Activated naive CD4-positive, alpha-beta T cell treated with anti-CD3 and anti-CD28 coated beads, Interleukin-2, amount 50 U/mL, for 24 hours (primary cell): ENCODE data around the gene ODC1.
A peak's percentile ranks its signal among the peaks of the same experiment; 100 is the strongest.
"Not testable (repeated sequence)": the region's sequence is repeated elsewhere in the genome, so short reads cannot be mapped to it uniquely, and the experiment has no call there.

Experiments
- H3K27ac Mint-ChIP-seq: one replicate; pipeline ENCODE4 v1.8.0; 2021; ENCODE audit warnings: mild to moderate bottlenecking, mixed read lengths
- H3K27me3 Mint-ChIP-seq: one replicate; pipeline ENCODE4 v1.8.0; 2021; ENCODE audit warnings: mixed read lengths
- H3K36me3 Mint-ChIP-seq: one replicate; pipeline ENCODE4 v1.8.0; 2021; ENCODE audit warnings: mixed read lengths
- H3K4me1 Mint-ChIP-seq: one replicate; pipeline ENCODE4 v1.8.0; 2021; ENCODE audit warnings: mixed read lengths
- H3K4me3 Mint-ChIP-seq: one replicate; pipeline ENCODE4 v1.8.0; 2021; ENCODE audit warnings: mild to moderate bottlenecking, mixed read lengths
- H3K9me3 Mint-ChIP-seq: one replicate; pipeline ENCODE4 v1.8.0; 2021; ENCODE audit warnings: mixed read lengths

The ODC1 gene

DNA sequence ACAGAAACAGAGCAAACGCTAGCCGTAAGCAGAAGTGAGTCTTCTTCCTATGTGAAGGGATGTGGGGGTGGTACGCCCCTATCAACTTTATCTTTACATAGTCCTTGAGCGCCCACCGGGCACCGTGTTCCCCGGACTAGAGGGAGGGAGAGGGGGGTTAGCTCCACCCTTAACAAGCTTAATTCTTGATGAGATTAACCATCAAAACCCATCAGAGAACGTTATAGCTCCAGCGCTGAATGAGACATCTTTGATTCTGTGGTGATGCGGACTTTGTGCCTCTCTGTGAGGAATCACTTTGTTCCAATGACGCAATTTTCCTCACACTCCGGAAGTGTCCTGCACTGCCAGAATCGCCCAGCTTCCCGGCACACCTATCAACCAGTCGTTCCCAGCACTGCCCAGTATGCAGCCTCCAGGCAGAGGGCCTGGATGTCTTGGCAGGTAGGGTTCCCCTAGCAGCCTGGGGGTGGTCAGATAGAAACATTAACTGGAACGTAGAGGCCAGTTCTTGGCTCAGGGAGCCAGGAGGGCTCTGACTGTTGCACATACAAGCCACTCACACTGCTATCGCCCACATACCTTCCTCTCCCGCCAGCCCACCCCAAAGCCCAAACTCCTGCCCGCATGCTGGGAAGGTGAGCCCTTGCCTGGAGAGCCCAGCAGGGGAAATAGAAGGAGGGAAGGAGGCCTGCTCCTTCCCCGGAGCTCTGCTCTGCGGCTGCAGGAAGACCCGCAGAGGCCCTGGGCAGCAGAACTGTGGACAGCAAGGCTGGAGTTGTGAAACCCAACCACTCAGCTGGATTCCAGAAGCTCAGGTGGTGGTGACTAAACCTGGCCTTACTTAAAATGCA lies 1.9 kb upstream of the ODC1 start:
- H3K27me3 Mint-ChIP-seq, result no peaks in the 10 kb centered on the region
- H3K27ac Mint-ChIP-seq, result peak overlapping the region; percentile 55
- H3K9me3 Mint-ChIP-seq, result no peaks in the 10 kb centered on the region
- H3K36me3 Mint-ChIP-seq, result peaks cover 5% of the 10 kb centered on the region
- peaks cover 23% of the 10 kb centered on the region for H3K4me1 Mint-ChIP-seq
- H3K4me3 Mint-ChIP-seq, result peak overlapping the region; percentile 90

DNA sequence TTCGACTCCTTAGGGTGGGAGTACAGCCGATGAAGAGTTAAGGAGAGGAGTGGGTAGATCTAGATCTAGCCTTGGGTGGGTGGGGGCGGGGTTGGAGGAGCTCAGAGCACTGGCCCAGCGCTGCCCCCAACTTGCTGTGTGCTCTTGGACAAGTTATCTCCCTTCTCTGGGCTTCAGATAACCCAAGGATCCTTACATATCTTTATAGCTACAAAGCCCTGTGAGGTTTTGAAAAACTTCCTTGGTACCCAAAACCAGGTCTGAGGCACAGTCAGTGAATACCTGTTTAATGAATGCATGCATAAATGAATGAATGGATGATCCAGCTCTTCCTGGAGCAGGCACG lies 1.3 kb upstream of the ODC1 start:
- peak overlapping the region; percentile 85 for H3K27ac Mint-ChIP-seq
- H3K4me3 Mint-ChIP-seq, result peak overlapping the region; percentile 90
- no peaks in the 10 kb centered on the region for H3K27me3 Mint-ChIP-seq
- no peaks in the 10 kb centered on the region for H3K9me3 Mint-ChIP-seq
- H3K36me3 Mint-ChIP-seq, result peaks cover 9% of the 10 kb centered on the region
- H3K4me1 Mint-ChIP-seq, result peaks cover 29% of the 10 kb centered on the region

DNA sequence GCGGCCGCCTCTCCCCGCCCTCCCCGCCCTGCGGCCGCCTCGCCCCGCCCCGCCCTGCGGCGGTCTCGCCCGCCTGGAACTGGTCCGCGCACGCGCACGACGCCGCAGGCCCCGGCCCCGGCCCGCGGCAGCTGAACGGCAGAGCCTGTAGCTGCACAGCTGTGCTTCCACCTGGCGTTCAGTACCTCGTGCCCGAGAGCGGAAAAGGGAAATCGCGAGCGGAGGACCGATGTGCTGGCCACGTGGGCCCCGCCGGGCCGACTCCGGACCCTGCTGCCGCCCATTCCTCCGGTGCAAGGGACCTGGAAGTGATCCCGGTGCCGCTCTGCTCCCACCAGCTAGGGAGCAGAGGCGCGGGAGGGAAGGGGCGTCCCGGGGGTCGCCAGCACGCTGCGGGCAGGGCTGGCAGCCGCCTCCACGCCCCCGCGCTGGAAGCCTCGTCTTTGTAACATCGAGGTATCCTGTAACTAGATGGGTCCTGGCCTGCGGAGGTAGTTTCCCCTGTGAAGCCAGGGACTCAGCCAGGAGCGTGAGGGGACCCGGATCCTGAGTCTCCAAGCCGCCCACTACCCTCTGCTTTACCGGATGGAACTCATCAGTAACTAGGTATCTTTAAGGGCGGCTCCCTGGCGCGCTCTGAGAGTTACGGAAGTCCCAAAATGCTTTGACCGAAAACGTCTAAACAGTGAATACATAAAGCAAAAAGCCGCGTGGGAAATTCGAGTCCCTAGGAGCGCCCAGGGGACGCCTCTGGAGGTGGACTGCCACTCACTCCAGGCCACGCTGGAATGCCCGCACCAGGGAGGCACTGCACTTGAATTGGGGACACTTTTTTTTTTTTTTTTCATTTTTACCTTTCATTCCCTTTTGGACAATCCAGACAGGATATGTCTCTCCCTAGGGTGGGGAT lies 704 bp upstream of the ODC1 start:
- Mint-ChIP-seq H3K4me1 (peaks cover 35% of the 10 kb centered on the region), H3K9me3 (no peaks in the 10 kb centered on the region), H3K4me3 (peak overlapping the region; percentile 90), H3K27ac (peak overlapping the region; percentile 85), H3K27me3 (no peaks in the 10 kb centered on the region), H3K36me3 (peaks cover 14% of the 10 kb centered on the region)

DNA sequence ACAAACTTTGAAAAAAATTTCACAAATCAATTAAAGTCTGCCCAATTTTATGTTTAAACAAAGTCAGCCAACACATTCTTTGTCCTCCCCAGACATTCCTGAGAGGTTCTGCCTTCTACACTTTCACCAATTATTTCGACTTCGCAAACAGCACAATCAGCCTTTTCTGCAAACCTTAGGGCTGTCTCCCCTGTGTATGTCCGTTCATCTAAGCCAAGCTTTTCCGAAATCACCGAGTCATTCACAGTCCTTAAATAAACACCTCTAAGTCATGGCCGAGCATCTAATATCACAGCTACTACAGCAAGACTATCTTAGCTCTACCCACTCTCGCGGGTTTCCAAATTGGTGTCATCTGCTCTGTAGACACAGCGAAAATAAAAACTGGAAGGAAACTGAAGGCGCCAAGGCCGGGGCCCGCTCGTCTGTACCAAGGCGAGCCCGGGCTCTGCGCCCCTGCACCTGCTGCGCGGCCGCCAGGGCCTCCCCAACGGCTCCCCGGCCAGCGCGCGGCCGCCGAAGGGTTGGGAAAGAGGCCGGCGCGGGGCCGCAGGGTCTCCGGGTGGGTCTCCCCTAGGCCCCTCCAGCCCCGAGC lies 730 bp downstream of the ODC1 start:
- H3K27me3 Mint-ChIP-seq, result no peaks in the 10 kb centered on the region
- peaks cover 22% of the 10 kb centered on the region for H3K36me3 Mint-ChIP-seq
- H3K4me3 Mint-ChIP-seq, result peak overlapping the region; percentile 100
- peaks cover 46% of the 10 kb centered on the region for H3K4me1 Mint-ChIP-seq
- no peaks in the 10 kb centered on the region for H3K9me3 Mint-ChIP-seq
- peak overlapping the region; percentile 99 for H3K27ac Mint-ChIP-seq

DNA sequence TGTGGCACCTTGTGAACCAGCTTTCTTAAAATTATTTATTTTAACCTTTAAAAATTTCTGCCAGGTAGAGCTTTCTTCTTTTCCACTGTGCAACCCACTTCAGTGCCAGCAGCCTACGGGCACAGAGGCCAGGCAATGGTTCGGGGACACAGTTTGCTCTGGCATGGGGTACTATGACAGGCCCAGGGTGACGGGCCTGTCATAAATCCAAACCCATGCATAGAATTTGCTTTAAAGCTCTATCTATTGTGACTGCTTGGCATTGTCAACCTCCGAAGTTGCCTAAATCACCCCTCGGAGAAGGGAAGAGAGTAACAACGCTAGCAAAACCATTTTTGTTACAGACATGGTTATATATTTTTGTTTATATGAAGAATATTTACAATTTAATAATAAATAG lies 1.5 kb downstream of the ODC1 start:
- peak overlapping the region; percentile 100 for H3K4me3 Mint-ChIP-seq
- peaks cover 29% of the 10 kb centered on the region for H3K36me3 Mint-ChIP-seq
- peak overlapping the region; percentile 35 for H3K27ac Mint-ChIP-seq
- peaks cover 53% of the 10 kb centered on the region for H3K4me1 Mint-ChIP-seq
- H3K27me3 Mint-ChIP-seq, result no peaks in the 10 kb centered on the region
- no peaks in the 10 kb centered on the region for H3K9me3 Mint-ChIP-seq

DNA sequence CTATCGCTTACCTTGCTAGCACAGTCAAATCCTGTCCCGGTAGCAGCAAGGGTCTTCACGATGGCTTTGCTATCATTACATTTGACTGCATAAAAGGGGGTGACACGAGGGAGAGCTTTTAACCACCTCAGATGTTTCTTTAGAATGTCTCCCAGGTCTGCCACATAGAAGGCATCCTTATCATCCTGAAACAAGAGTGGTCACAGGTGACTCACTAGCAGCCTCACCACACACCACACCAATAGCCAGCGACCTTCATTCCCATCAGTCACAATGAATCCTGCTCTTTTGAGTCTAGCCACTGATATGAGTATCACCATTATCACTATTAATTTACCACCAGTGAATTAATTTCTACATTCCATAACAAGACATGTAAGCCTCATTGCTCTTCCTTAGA lies 3.7 kb downstream of the ODC1 start:
- no peaks in the 10 kb centered on the region for H3K9me3 Mint-ChIP-seq

DNA sequence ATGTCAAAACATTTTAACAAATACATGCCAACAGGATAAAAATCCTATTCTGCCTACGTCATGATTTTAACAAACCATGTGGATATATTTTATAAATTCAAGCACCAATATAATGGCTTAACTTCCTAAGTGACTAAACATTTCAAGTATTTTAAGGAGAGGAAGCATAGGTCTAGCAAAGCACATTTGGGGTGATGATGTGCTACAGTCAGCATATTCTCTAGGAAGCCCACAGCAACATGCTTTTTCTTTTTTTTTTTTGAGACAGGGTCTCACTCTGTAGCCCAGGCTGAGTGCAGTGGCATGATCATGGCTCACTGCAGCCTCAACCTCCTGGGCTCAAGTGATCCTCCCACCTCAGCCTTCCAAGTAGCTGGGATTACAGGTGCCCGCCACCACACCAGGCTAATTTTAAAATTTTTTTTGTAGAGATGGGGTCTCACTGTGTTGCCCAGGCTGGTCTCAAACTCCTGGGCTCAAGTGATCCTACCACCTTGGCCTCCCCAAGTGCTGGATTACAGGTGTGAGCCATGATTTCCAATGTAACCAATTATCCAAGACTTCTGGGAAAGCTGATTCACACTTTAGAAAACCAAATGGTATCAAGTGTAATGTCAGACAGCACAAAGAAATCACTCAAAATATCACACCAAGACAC lies 5.5 kb downstream of the ODC1 start:
- H3K4me3 Mint-ChIP-seq, result peak overlapping the region; percentile 72
- peaks cover 41% of the 10 kb centered on the region for H3K4me1 Mint-ChIP-seq
- H3K27ac Mint-ChIP-seq, result peak overlapping the region; percentile 95
- not testable (repeated sequence) for H3K27me3 Mint-ChIP-seq, H3K9me3 Mint-ChIP-seq
- peaks cover 32% of the 10 kb centered on the region for H3K36me3 Mint-ChIP-seq

More for the DNA sequence above, 3.7 kb downstream of the ODC1 start:
- Mint-ChIP-seq H3K27ac (peak overlapping the region; percentile 65), H3K4me1 (peaks cover 45% of the 10 kb centered on the region), H3K36me3 (peaks cover 32% of the 10 kb centered on the region), H3K27me3 (no peaks in the 10 kb centered on the region), H3K4me3 (peak overlapping the region; percentile 100)

DNA sequence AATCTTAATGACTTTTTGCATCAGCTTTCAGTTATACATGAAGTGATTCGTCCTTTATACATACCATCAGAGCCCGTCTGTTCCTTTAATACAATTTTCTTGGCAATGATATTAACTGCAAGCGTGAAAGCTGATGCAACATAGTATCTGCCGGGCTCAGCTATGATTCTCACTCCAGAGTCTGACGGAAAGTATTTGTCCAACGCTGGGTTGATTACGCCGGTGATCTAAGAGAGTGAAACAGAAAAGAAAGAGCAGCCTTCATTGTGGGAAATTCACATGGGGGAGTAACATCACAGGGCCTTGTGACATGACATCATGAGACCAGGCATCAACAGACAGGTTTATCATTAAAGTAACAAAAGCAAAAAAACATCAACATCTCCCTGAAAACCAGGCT lies 6.2 kb downstream of the ODC1 start:
- peak overlapping the region; percentile 72 for H3K4me3 Mint-ChIP-seq
- H3K36me3 Mint-ChIP-seq, result peaks cover 27% of the 10 kb centered on the region
- H3K9me3 Mint-ChIP-seq, result no peaks in the 10 kb centered on the region
- H3K4me1 Mint-ChIP-seq, result peaks cover 37% of the 10 kb centered on the region
- no peaks in the 10 kb centered on the region for H3K27me3 Mint-ChIP-seq
- peak overlapping the region; percentile 95 for H3K27ac Mint-ChIP-seq

DNA sequence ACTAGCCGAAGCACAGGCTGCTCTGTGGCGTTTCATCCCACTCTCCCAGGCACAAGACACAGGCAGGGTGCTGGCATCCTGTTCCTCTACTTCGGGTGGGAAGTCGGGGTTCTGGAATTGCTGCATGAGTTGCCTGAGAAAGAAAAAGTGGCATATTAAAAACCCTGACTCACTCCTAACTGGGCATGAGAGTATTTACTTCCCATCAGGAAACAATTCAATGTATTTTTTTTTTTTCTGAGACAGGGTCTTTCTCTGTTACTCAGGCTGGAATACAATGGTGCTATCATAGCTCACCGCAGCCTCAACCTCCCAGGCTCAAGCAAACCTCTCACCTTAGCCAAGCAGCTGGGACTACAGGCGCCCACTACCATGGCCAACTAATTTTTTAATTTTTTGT lies 7.4 kb downstream of the ODC1 start:
- H3K4me3 Mint-ChIP-seq, result no peak overlapping the region
- H3K9me3 Mint-ChIP-seq, result no peaks in the 10 kb centered on the region
- H3K27ac Mint-ChIP-seq, result no peak overlapping the region
- peaks cover 27% of the 10 kb centered on the region for H3K36me3 Mint-ChIP-seq
- H3K4me1 Mint-ChIP-seq, result peaks cover 37% of the 10 kb centered on the region
- no peaks in the 10 kb centered on the region for H3K27me3 Mint-ChIP-seq

DNA sequence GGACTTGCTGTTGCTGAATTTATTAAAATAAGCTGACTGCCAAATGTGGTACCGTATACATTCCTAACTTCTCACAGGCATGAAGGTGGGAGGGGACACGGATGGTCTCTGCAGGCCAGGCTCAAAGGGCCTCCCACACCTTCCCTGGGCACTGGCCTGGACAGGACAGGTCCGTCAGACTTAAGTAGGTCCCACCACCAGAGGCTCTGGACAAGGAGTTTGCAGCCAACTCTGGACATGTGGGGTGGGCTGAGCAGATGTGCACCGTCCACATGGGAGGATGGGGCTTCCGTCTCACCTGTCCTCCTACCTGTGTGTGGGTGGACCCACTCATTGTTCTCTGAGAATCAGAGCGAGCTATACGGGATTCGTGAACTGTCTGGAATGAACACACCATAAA lies 8.2 kb downstream of the ODC1 start:
- Mint-ChIP-seq H3K36me3 (peaks cover 27% of the 10 kb centered on the region), H3K4me1 (peaks cover 34% of the 10 kb centered on the region), H3K9me3 (no peaks in the 10 kb centered on the region), H3K27me3 (no peaks in the 10 kb centered on the region), H3K4me3 (no peak overlapping the region), H3K27ac (no peak overlapping the region)

DNA sequence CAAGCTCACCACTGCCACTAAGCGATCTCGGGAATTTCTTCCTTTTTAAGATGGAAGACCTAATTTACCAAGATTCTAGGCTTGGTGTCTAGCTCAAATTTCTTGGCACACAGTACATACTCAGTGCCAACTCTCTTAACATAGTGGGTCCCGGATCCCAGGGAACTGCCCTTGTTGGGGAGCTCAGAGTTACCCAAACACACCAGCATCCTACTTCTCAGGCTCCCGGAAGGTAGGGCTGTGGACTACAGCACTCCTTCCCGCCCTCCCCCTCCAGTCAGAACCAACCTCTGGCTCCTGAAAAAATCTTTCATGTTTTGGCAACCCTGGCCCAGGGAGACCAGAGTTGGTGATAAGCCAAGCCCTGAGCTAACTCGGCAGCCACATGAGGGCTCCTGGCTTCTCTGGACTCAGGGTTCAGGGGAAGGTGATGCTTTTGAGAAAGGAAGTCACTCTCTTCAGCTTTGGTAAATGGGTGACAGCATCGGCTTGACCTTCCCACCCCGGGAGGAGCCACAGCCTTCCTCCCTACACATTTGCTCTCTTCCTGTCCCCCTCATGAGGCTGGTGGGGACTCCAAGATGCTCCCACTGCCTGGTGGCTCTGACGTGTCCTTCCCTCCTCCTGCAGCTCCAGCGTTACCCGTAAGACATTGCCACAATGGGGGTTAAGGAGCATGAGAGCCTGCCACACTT lies 8.8 kb downstream of the ODC1 start:
- Mint-ChIP-seq H3K27me3 (no peaks in the 10 kb centered on the region), H3K4me1 (peaks cover 27% of the 10 kb centered on the region), H3K9me3 (no peaks in the 10 kb centered on the region), H3K4me3 (no peak overlapping the region), H3K27ac (no peak overlapping the region), H3K36me3 (peaks cover 21% of the 10 kb centered on the region)

DNA sequence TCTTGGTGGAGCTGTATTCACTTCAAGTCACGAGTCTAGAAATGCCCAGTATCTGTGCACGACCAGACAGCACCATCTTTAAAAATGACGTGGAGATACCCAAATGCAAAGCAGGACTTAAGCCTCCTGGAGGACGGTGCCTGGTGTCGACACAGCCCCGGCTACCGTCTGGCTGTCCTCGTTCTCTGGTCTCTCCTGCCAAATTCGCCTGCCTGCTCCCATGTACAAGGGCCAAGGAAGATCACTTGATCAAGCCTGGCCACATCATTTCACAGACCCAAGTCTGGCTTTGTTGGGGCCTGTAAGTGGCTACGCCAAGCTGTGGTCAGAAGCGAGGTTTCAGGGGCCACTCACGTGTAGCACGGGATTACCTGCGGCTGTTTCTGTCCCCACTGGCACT lies 9.4 kb downstream of the ODC1 start:
- Mint-ChIP-seq H3K9me3 (no peaks in the 10 kb centered on the region), H3K4me3 (no peak overlapping the region), H3K36me3 (peaks cover 17% of the 10 kb centered on the region), H3K27me3 (no peaks in the 10 kb centered on the region), H3K4me1 (peaks cover 21% of the 10 kb centered on the region), H3K27ac (no peak overlapping the region)

DNA sequence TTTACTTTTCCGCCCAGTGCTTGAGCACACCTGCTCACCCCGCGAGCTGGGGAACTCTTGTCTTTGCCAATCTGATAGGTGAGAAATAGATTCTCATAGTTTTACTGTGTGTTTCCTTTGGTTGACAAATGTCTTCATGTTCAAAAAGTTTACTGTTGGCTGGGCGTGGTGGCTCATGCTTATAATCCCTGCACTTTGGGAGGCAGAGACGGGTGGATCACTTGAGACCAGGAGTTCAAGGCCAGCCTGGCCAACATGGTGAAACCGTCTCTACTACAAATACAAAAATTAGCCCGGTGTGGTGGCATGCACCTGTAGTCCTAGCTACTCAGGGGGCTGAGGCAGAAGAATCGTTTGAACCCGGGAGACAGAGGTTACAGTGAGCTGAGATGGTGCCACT lies 10.3 kb downstream of the ODC1 start:
- Mint-ChIP-seq H3K36me3 (peaks cover 10% of the 10 kb centered on the region), H3K9me3 (no peaks in the 10 kb centered on the region), H3K4me3 (no peak overlapping the region), H3K4me1 (peaks cover 12% of the 10 kb centered on the region), H3K27ac (no peak overlapping the region), H3K27me3 (peaks cover 3% of the 10 kb centered on the region)

DNA sequence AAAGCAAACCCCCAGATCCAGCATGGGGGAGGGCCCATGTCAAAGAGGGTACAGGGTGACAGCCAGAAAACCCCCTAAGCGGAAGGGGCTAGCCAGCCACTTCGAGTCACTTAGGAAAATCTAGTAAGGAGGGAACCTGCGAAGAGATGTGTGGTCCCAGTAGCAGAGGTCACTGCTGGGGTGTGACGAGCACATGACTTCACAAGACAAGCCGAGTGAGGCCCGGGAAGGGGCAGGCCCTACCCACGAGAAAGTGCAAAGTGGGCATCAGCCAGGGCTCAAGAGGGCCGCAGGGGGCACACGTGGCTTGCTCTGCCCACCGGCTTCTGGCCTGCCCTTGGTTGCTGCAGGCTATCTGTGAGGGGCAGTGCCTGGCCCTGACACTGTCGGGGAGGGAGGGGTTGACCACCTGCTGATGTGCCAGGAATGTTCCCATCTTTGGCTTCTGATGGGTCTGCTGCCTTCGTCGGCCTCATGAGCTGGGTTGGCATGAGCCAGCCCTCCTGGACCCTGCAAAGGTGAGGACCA lies 11.5 kb downstream of the ODC1 start:
- H3K9me3 Mint-ChIP-seq, result no peaks in the 10 kb centered on the region
- peaks cover 6% of the 10 kb centered on the region for H3K27me3 Mint-ChIP-seq
- H3K27ac Mint-ChIP-seq, result no peak overlapping the region
- H3K4me3 Mint-ChIP-seq, result no peak overlapping the region
- H3K4me1 Mint-ChIP-seq, result peaks cover 8% of the 10 kb centered on the region
- peaks cover 2% of the 10 kb centered on the region for H3K36me3 Mint-ChIP-seq

DNA sequence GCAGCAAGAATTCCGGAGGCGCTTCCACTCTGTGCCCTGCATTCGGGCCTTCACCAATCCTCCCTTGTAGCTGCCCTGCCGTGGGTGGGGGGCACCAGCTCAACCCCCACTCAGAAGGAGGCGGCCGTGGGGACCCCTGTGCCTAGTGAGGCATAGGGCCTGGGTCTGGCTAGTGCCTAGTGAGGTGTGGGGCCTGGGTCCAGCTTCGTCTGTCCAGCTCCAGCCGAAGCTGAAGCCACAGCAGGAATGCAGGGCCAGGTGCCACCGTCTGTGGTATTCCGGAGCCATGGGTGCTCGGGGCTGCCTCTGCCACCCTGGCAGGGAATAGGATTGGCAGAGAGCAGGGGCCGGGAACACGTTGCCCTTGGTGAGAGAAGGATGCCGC lies 12.3 kb downstream of the ODC1 start:
- no peak overlapping the region for H3K4me3 Mint-ChIP-seq
- no peak overlapping the region for H3K27ac Mint-ChIP-seq
- no peaks in the 10 kb centered on the region for H3K36me3 Mint-ChIP-seq
- H3K27me3 Mint-ChIP-seq, result peaks cover 6% of the 10 kb centered on the region
- H3K4me1 Mint-ChIP-seq, result peaks cover 4% of the 10 kb centered on the region
- no peaks in the 10 kb centered on the region for H3K9me3 Mint-ChIP-seq
